H54 (cell line): ENCODE measurements around the gene GDI2.
A peak's percentile ranks its signal among the peaks of the same experiment; 100 is the strongest.
"Not testable (repeated sequence)": the region's sequence is repeated elsewhere in the genome, so short reads cannot be mapped to it uniquely, and the experiment has no call there.

Experiments
- DNase-seq: peaks from one replicate; pipeline ENCODE4 v3.0.0; 2011; ENCODE audit warnings: low spot score, mixed read lengths; ENCODE audit not compliant: insufficient read length
- FAIRE-seq: peaks from 3 replicates; lab custom pipeline; 2011; peaks lifted over from hg19 to GRCh38; lab: Jason Lieb, UNC
- POLR2A ChIP-seq: IDR thresholded peaks from 2 replicates; pipeline ENCODE4 v1.6.1; 2011; ENCODE audit warnings: low read depth, mild to moderate bottlenecking, low read length

GDI2 gene

GRCh38 chr10:5789626-5790025 is 23.6 kb downstream of the GDI2 start:
- FAIRE-seq = no peak
- DNase-seq = no peak
- no peak for TF ChIP-seq POLR2A

DNA sequence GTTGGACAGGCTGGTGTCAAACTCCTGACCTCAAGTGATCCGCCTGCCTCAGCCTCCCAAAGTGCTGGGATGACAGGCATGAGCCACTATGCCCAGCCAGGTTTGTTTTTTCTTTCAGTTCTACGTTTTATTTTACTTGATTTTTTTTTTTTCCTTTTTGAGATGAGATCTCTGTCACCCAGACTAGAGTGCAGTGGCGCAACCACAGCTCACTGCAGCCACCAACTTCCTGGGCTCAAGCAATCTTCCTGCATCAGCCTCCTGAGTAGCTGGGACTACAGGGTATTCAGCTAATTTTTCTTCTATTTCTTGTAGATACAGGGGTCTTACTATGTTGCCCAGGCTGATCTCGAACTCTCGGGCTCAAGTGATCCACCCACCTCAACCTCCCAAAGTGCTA is 24.3 kb downstream of the GDI2 start:
- no peak for TF ChIP-seq POLR2A
- no peak for FAIRE-seq
- no peak for DNase-seq

DNA sequence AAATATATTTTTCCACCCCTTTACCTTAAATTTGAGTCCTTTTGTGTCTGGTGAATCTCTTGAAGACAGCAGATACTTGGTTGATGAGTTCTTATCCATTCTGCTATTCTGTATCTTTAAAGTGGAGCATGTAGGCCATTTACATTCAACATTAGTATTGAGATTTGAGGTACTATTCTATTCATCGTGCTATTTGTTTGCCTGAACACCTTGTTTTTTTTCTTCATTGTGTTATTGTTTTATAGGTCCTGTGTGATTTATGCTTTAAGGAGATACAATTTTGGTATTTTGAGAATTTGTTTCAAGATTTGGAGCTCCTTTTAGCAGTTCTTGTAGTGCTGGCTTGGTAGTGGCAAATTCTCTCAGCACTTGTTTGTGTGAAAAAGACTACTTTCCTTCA is 29.9 kb downstream of the GDI2 start:
- no peak for FAIRE-seq
- no peak for TF ChIP-seq POLR2A
- no peak for DNase-seq

GRCh38 chr10:5782174-5782573 is 31.1 kb downstream of the GDI2 start:
- FAIRE-seq = no peak
- TF ChIP-seq POLR2A = no peak
- DNase-seq = no peak

- DNase-seq = no peak
- no peak for TF ChIP-seq POLR2A
- FAIRE-seq = no peak
Observed at GRCh38 chr10:5779730-5780129, 33.5 kb downstream of the GDI2 start.

GRCh38 chr10:5777758-5778157 is 35.5 kb downstream of the GDI2 start:
- not testable (repeated sequence) for DNase-seq, FAIRE-seq

DNA sequence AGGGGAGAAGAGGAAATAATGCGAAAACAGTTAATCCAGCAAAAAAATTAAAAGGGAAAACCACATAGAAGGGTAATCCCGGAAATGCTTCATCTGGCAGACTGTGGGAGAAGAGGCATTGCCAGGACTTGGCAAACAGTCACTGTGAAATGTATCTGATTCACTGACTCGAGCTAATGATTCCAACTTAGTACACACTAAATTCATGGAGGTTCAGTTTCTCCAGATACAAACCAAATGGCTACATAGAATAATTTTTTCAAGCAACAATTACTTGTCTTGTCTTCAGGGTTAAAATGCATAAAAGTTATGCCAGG is 36.4 kb downstream of the GDI2 start:
- TF ChIP-seq POLR2A = no peak
- FAIRE-seq (no peak), DNase-seq (peak; percentile 7)

- DNase-seq (no peak), FAIRE-seq (no peak)
- no peak for TF ChIP-seq POLR2A
Observed at GRCh38 chr10:5776136-5776880, 36.9 kb downstream of the GDI2 start.

DNA sequence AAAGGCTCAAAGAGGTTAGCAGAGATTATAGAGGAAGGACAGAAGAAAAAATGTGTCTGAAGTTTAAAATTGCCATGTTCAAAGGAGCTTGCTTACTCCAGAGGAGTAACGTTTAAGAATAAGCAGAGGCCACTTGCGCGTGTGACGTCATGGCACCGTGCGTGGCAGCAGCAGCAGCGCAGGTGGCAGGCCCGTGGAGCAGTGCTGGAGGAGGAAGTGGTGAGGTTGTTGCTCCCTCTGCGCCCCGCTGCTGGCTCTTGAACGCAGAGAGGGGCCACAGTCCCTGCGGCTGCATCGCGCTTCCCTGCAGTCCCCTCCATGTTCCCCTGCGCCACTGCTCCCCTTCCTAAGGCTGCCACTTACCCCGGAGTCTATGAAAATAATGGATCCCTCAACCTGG is 37.5 kb downstream of the GDI2 start:
- FAIRE-seq = no peak
- no peak for TF ChIP-seq POLR2A
- no peak for DNase-seq

DNA sequence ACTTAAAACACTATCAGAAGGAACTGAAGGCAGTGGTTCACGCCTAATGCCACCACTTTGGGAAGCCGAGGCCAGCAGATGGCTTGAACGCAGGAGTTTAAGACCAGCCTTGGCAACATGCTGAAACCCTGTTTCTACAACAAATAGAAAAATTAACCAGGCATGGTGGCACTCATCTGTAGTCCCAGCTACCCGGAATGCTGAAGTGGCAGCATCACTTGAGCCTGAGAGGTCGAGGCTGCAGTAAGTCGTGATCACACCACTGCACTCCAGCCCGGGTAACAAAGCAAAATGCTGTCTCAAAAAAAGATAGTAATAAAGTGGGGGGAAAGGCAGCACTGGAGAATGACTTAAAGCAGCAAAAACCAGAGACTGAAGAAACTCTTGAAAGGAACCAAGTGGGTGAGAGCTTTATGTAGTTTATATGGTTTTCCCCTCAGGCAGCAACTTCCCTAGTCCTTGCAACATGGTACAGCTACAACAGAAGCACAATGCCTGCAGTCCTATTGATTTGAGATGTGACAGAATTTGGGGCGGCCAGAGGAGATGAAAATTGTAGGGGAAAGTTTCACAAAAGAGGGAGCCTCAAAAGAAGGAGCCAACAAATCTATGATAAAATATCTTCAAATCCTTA is 38.1 kb downstream of the GDI2 start:
- TF ChIP-seq POLR2A = no peak
- FAIRE-seq (no peak), DNase-seq (no peak)

GRCh38 chr10:5766189-5766588 is 47.0 kb downstream of the GDI2 start:
- no peak for TF ChIP-seq POLR2A
- FAIRE-seq (no peak), DNase-seq (no peak)

DNA sequence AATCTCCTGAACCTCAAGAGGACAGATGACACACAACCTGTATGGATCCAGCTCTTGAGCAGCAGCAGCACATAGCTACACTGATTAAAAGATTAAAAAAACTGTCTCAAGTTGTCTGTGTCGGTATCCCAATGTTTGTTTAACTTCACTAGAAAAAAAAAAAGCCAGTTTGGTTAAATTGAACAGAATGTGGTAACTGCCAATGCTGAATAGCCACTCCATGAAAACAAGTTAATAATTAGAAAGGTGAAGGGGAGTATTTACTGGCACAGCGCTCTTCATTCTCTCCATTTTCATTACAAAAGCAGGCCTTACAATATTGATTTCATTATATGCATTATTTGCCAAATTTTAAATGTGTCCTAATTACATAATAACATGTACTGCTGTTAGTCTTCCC is 47.6 kb downstream of the GDI2 start:
- no peak for FAIRE-seq
- no peak for TF ChIP-seq POLR2A
- no peak for DNase-seq

DNA sequence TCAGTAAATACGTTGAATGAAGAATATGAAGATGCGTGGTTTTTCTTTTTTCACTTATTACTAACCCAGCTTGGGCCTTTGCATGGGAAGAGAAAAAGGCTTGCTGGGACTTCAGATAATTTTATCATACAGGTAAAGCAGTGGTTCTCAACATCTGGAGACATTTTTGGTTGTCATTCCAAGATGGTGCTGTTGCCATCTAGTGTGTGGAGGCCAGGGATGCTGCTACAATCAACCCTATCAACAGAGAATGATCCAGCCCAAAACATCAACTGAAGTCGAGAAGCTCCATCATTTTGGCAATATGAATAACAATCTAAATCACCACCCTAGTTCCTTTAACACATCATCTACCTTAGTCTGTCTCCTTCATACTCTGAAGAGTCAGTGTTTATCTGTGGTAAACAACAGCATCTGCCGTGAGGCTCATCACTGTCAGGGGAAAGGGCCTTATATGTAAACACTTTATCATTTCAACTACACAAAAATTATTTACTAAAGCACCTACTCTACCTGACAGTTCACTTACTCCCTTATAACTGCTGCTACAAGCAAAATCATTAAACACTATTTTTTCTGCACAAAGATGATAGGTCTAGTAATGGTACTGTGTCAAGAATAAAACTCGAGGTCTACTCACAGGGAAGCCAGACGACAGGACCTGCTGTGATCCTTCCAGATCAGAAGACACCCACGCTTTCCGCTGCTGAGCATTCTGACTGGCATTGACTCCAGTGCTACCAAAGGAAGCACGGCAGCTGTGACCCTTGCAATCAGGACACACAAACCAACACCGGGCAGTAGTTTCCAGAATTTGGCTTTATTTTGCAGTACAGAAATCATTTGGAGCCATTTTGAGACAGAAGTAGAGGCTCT is 48.6 kb downstream of the GDI2 start:
- DNase-seq = no peak
- no peak for TF ChIP-seq POLR2A
- no peak for FAIRE-seq

DNA sequence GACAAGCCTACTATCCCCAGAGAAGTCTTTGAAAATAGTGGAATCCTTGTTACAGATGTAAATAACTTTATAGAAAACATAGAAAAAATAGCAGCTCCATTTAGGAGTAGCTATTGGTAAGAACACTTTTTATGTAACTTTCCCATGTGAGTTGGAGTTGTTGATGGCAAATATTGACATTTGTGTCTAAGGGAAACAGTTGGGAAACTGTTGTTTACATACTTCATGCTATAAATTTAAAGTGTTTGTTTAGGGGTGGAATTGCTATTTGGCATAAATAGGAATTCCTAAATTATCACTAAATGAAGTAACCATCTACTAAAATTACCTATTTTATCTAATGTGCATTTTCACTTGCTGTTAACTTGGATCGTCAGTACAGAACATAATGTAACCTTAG is 50.7 kb downstream of the GDI2 start:
- DNase-seq (no peak), FAIRE-seq (no peak)
- TF ChIP-seq POLR2A = no peak
